T-helper 1 cell treated with Interleukin-12 subunit alpha and Interleukin-12 subunit beta and Interleukin-4 antibody, amounts not matched to agents 30 μg/mL and 1 μg/mL, for 36 hours (primary cell): ENCODE data around the gene FHOD3.
"Not testable (repeated sequence)": the region's sequence is repeated elsewhere in the genome, so short reads cannot be mapped to it uniquely, and the experiment has no call there.

Experiments used
- H3K27ac Mint-ChIP-seq: one replicate; pipeline ENCODE4 v1.8.0; 2021; ENCODE audit warnings: mild to moderate bottlenecking, mixed read lengths
- H3K27me3 Mint-ChIP-seq: one replicate; pipeline ENCODE4 v1.8.0; 2021; ENCODE audit warnings: low read depth, mixed read lengths
- H3K36me3 Mint-ChIP-seq: one replicate; pipeline ENCODE4 v1.8.0; 2021; ENCODE audit warnings: low read depth, mixed read lengths
- H3K4me1 Mint-ChIP-seq: one replicate; pipeline ENCODE4 v1.8.0; 2021; ENCODE audit warnings: low read depth, mixed read lengths
- H3K4me3 Mint-ChIP-seq: one replicate; pipeline ENCODE4 v1.8.0; 2021; ENCODE audit warnings: mild to moderate bottlenecking, moderate library complexity, mixed read lengths
- H3K9me3 Mint-ChIP-seq: one replicate; pipeline ENCODE4 v1.8.0; 2021; ENCODE audit warnings: mixed read lengths

Gene FHOD3

GRCh38 chr18:36454245-36454644 is 156.7 kb downstream of the FHOD3 start:
- Mint-ChIP-seq H3K4me1 (no peaks in the 10 kb centered on the region), H3K36me3 (no peaks in the 10 kb centered on the region), H3K27ac (no peak overlapping the region), H3K4me3 (no peak overlapping the region), H3K27me3 (no peaks in the 10 kb centered on the region), H3K9me3 (no peaks in the 10 kb centered on the region)

GRCh38 chr18:36454848-36455458 is 157.4 kb downstream of the FHOD3 start:
- no peaks in the 10 kb centered on the region for H3K27me3 Mint-ChIP-seq
- H3K36me3 Mint-ChIP-seq = no peaks in the 10 kb centered on the region
- no peak overlapping the region for H3K27ac Mint-ChIP-seq
- no peak overlapping the region for H3K4me3 Mint-ChIP-seq
- no peaks in the 10 kb centered on the region for H3K4me1 Mint-ChIP-seq
- H3K9me3 Mint-ChIP-seq = no peaks in the 10 kb centered on the region

GRCh38 chr18:36455931-36456330 is 158.4 kb downstream of the FHOD3 start:
- no peak overlapping the region for H3K27ac Mint-ChIP-seq
- no peaks in the 10 kb centered on the region for H3K36me3 Mint-ChIP-seq
- no peaks in the 10 kb centered on the region for H3K27me3 Mint-ChIP-seq
- no peaks in the 10 kb centered on the region for H3K4me1 Mint-ChIP-seq
- no peak overlapping the region for H3K4me3 Mint-ChIP-seq
- H3K9me3 Mint-ChIP-seq = no peaks in the 10 kb centered on the region

GRCh38 chr18:36456622-36457021 is 159.1 kb downstream of the FHOD3 start:
- Mint-ChIP-seq H3K27me3 (no peaks in the 10 kb centered on the region), H3K9me3 (no peaks in the 10 kb centered on the region), H3K4me3 (no peak overlapping the region), H3K36me3 (no peaks in the 10 kb centered on the region), H3K4me1 (no peaks in the 10 kb centered on the region), H3K27ac (no peak overlapping the region)

- H3K27ac Mint-ChIP-seq = no peak overlapping the region
- H3K36me3 Mint-ChIP-seq = no peaks in the 10 kb centered on the region
- no peaks in the 10 kb centered on the region for H3K9me3 Mint-ChIP-seq
- H3K4me1 Mint-ChIP-seq = no peaks in the 10 kb centered on the region
- H3K27me3 Mint-ChIP-seq = no peaks in the 10 kb centered on the region
- no peak overlapping the region for H3K4me3 Mint-ChIP-seq
Observed at GRCh38 chr18:36457683-36458082, 160.2 kb downstream of the FHOD3 start.

GRCh38 chr18:36458306-36458705 is 160.8 kb downstream of the FHOD3 start:
- H3K9me3 Mint-ChIP-seq = no peaks in the 10 kb centered on the region
- no peaks in the 10 kb centered on the region for H3K4me1 Mint-ChIP-seq
- H3K36me3 Mint-ChIP-seq = no peaks in the 10 kb centered on the region
- H3K27me3 Mint-ChIP-seq = no peaks in the 10 kb centered on the region
- no peak overlapping the region for H3K27ac Mint-ChIP-seq
- H3K4me3 Mint-ChIP-seq = no peak overlapping the region

- H3K27ac Mint-ChIP-seq = no peak overlapping the region
- H3K9me3 Mint-ChIP-seq = no peaks in the 10 kb centered on the region
- no peaks in the 10 kb centered on the region for H3K36me3 Mint-ChIP-seq
- H3K4me1 Mint-ChIP-seq = no peaks in the 10 kb centered on the region
- H3K27me3 Mint-ChIP-seq = no peaks in the 10 kb centered on the region
- H3K4me3 Mint-ChIP-seq = no peak overlapping the region
Observed at GRCh38 chr18:36459203-36459602, 161.7 kb downstream of the FHOD3 start.

GRCh38 chr18:36459786-36460185 is 162.3 kb downstream of the FHOD3 start:
- no peaks in the 10 kb centered on the region for H3K27me3 Mint-ChIP-seq
- H3K27ac Mint-ChIP-seq = no peak overlapping the region
- no peak overlapping the region for H3K4me3 Mint-ChIP-seq
- no peaks in the 10 kb centered on the region for H3K36me3 Mint-ChIP-seq
- no peaks in the 10 kb centered on the region for H3K4me1 Mint-ChIP-seq
- H3K9me3 Mint-ChIP-seq = no peaks in the 10 kb centered on the region

- no peak overlapping the region for H3K4me3 Mint-ChIP-seq
- no peaks in the 10 kb centered on the region for H3K9me3 Mint-ChIP-seq
- H3K27ac Mint-ChIP-seq = no peak overlapping the region
- H3K36me3 Mint-ChIP-seq = no peaks in the 10 kb centered on the region
- no peaks in the 10 kb centered on the region for H3K4me1 Mint-ChIP-seq
- no peaks in the 10 kb centered on the region for H3K27me3 Mint-ChIP-seq
Observed at GRCh38 chr18:36460324-36460850, 162.9 kb downstream of the FHOD3 start.

GRCh38 chr18:36460854-36461253 is 163.3 kb downstream of the FHOD3 start:
- H3K36me3 Mint-ChIP-seq = no peaks in the 10 kb centered on the region
- no peaks in the 10 kb centered on the region for H3K4me1 Mint-ChIP-seq
- no peak overlapping the region for H3K4me3 Mint-ChIP-seq
- H3K9me3 Mint-ChIP-seq = no peaks in the 10 kb centered on the region
- no peak overlapping the region for H3K27ac Mint-ChIP-seq
- no peaks in the 10 kb centered on the region for H3K27me3 Mint-ChIP-seq

GRCh38 chr18:36461551-36461987 is 164.1 kb downstream of the FHOD3 start:
- Mint-ChIP-seq H3K27me3 (no peaks in the 10 kb centered on the region), H3K9me3 (no peaks in the 10 kb centered on the region), H3K4me3 (no peak overlapping the region), H3K36me3 (no peaks in the 10 kb centered on the region), H3K27ac (no peak overlapping the region), H3K4me1 (no peaks in the 10 kb centered on the region)

- H3K36me3 Mint-ChIP-seq, H3K9me3 Mint-ChIP-seq, H3K4me1 Mint-ChIP-seq, H3K27ac Mint-ChIP-seq, H3K27me3 Mint-ChIP-seq, H3K4me3 Mint-ChIP-seq: not testable (repeated sequence)
Observed at GRCh38 chr18:36463516-36463915, 166.0 kb downstream of the FHOD3 start.

- H3K4me3 Mint-ChIP-seq = no peak overlapping the region
- no peaks in the 10 kb centered on the region for H3K4me1 Mint-ChIP-seq
- no peaks in the 10 kb centered on the region for H3K36me3 Mint-ChIP-seq
- H3K27ac Mint-ChIP-seq = no peak overlapping the region
- no peaks in the 10 kb centered on the region for H3K27me3 Mint-ChIP-seq
- no peaks in the 10 kb centered on the region for H3K9me3 Mint-ChIP-seq
Observed at GRCh38 chr18:36464126-36464651, 166.7 kb downstream of the FHOD3 start.

GRCh38 chr18:36465276-36465675 is 167.8 kb downstream of the FHOD3 start:
- no peaks in the 10 kb centered on the region for H3K27me3 Mint-ChIP-seq
- no peaks in the 10 kb centered on the region for H3K4me1 Mint-ChIP-seq
- no peaks in the 10 kb centered on the region for H3K36me3 Mint-ChIP-seq
- H3K9me3 Mint-ChIP-seq = no peaks in the 10 kb centered on the region
- no peak overlapping the region for H3K4me3 Mint-ChIP-seq
- H3K27ac Mint-ChIP-seq = no peak overlapping the region

- Mint-ChIP-seq H3K9me3 (no peaks in the 10 kb centered on the region), H3K27ac (no peak overlapping the region), H3K4me1 (no peaks in the 10 kb centered on the region), H3K27me3 (no peaks in the 10 kb centered on the region), H3K36me3 (no peaks in the 10 kb centered on the region), H3K4me3 (no peak overlapping the region)
Observed at GRCh38 chr18:36465970-36466369, 168.5 kb downstream of the FHOD3 start.
